Parathyroid adenoma (tissue), 2 donors: ENCODE measurements around the gene PCNX3.

ENCODE experiments used
- H2AFZ ChIP-seq: fragments of 300-600 bp; sonication (generic); one replicate; pipeline ENCODE4 v1.7.0; 2017; ENCODE audit warnings: antibody characterized with exemption, mild to moderate bottlenecking
- H3K27ac ChIP-seq: fragments of 300-600 bp; sonication (generic); one replicate; pipeline ENCODE4 v1.7.0; 2017
- H3K27me3 ChIP-seq: fragments of 300-600 bp; sonication (generic); one replicate; pipeline ENCODE4 v1.7.0; 2017; ENCODE audit warnings: low read length; ENCODE audit not compliant: control insufficient read depth, insufficient read depth
- H3K36me3 ChIP-seq: fragments of 300-600 bp; sonication (generic); one replicate; pipeline ENCODE4 v1.7.0; 2017; ENCODE audit warnings: low read length; ENCODE audit not compliant: control insufficient read depth, insufficient read depth
- H3K4me1 ChIP-seq: fragments of 300-600 bp; sonication (generic); one replicate; pipeline ENCODE4 v1.7.0; 2017; ENCODE audit warnings: control low read depth
- H3K4me2 ChIP-seq: fragments of 300-600 bp; sonication (generic); one replicate; pipeline ENCODE4 v1.7.0; 2017; ENCODE audit warnings: low read length
- H3K4me3 ChIP-seq: fragments of 300-600 bp; sonication (generic); one replicate; pipeline ENCODE4 v1.7.0; 2017; ENCODE audit warnings: low read depth, low read length
- H3K79me2 ChIP-seq: fragments of 300-600 bp; sonication (generic); one replicate; pipeline ENCODE4 v1.7.0; 2017; ENCODE audit warnings: control low read depth
- H3K9ac ChIP-seq: fragments of 300-600 bp; sonication (generic); one replicate; pipeline ENCODE4 v1.7.0; 2017; ENCODE audit warnings: mild to moderate bottlenecking
- H3K9me3 ChIP-seq: fragments of 300-600 bp; sonication (generic); one replicate; pipeline ENCODE4 v1.7.0; 2017; ENCODE audit warnings: low read length; ENCODE audit not compliant: control insufficient read depth
- CTCF ChIP-seq: fragments of 300-600 bp; sonication (generic); IDR thresholded peaks from one replicate; pipeline ENCODE4 v1.7.0; 2017; ENCODE audit warnings: antibody characterized with exemption, mild to moderate bottlenecking
- donor health status: primary hyperparathyroidism.

PCNX3 gene

GRCh38 chr11:65652511-65653228, 37.1 kb downstream of the PCNX3 start:
- H3K27me3 ChIP-seq, result no peaks in the 10 kb centered on the region
- no peaks in the 10 kb centered on the region for H3K79me2 ChIP-seq
- H3K27ac ChIP-seq, result peak overlapping the region; percentile 94
- no peaks in the 10 kb centered on the region for H3K36me3 ChIP-seq
- no peaks in the 10 kb centered on the region for H3K9me3 ChIP-seq
- H3K4me3 ChIP-seq, result peak overlapping the region; percentile 56
- H2AFZ ChIP-seq, result peak overlapping the region; percentile 66
- peaks cover 10% of the 10 kb centered on the region for H3K4me1 ChIP-seq
- H3K4me2 ChIP-seq, result peak overlapping the region; percentile 65
- TF ChIP-seq CTCF, result no peak
- no peak overlapping the region for H3K9ac ChIP-seq

- Histone ChIP-seq H3K9ac (no peak overlapping the region), H3K4me1 (peaks cover 10% of the 10 kb centered on the region), H2AFZ (peak overlapping the region; percentile 66), H3K9me3 (no peaks in the 10 kb centered on the region), H3K36me3 (no peaks in the 10 kb centered on the region), H3K79me2 (no peaks in the 10 kb centered on the region), H3K27me3 (no peaks in the 10 kb centered on the region), H3K27ac (peak overlapping the region; percentile 94), H3K4me3 (peak overlapping the region; percentile 56), H3K4me2 (peak overlapping the region; percentile 65)
- TF ChIP-seq CTCF, result no peak
These were observed 38.0 kb downstream of the PCNX3 start for GRCh38 chr11:65653229-65654225.

- H3K4me1 ChIP-seq, result peaks cover 10% of the 10 kb centered on the region
- no peaks in the 10 kb centered on the region for H3K36me3 ChIP-seq
- H3K27me3 ChIP-seq, result no peaks in the 10 kb centered on the region
- TF ChIP-seq CTCF, result no peak
- no peak overlapping the region for H2AFZ ChIP-seq
- H3K4me3 ChIP-seq, result no peak overlapping the region
- no peak overlapping the region for H3K4me2 ChIP-seq
- no peak overlapping the region for H3K9ac ChIP-seq
- no peaks in the 10 kb centered on the region for H3K79me2 ChIP-seq
- no peaks in the 10 kb centered on the region for H3K9me3 ChIP-seq
- H3K27ac ChIP-seq, result no peak overlapping the region
These were observed 39.1 kb downstream of the PCNX3 start for GRCh38 chr11:65654375-65655349.

- Histone ChIP-seq H3K27me3 (no peaks in the 10 kb centered on the region), H3K4me2 (no peak overlapping the region), H3K79me2 (no peaks in the 10 kb centered on the region), H2AFZ (no peak overlapping the region), H3K4me1 (peaks cover 10% of the 10 kb centered on the region), H3K4me3 (no peak overlapping the region), H3K27ac (no peak overlapping the region), H3K36me3 (no peaks in the 10 kb centered on the region), H3K9me3 (no peaks in the 10 kb centered on the region), H3K9ac (no peak overlapping the region)
- TF ChIP-seq CTCF, result no peak
These were observed 40.2 kb downstream of the PCNX3 start for GRCh38 chr11:65655570-65656332.
